SW 1271 (cell line): Measurements from ENCODE around the gene RTTN.
"Not testable (repeated sequence)": the region's sequence is repeated elsewhere in the genome, so short reads cannot be mapped to it uniquely, and the experiment has no call there.

Experiments
- DNase-seq, 2 experiments: peaks; one replicate each; lab custom pipeline; 2025; lab: John Stamatoyannopoulos, UW

Gene RTTN

GRCh38 chr18:70205421-70206397, at the start of gene RTTN:
Gene RTTN (minus strand): TSS chr18:70205687. CDS start chr18:70205658, 29 bp downstream.
- peak; percentile 53 to 86 for DNase-seq

- no peak for DNase-seq
Observed at GRCh38 chr18:70250781-70251180, 45.3 kb upstream of the RTTN start.

- DNase-seq, result not testable (repeated sequence)
Observed at GRCh38 chr18:70249861-70250260, 44.4 kb upstream of the RTTN start.

- no peak for DNase-seq
Observed at GRCh38 chr18:70249118-70249517, 43.6 kb upstream of the RTTN start.

GRCh38 chr18:70246061-70246466, 40.6 kb upstream of the RTTN start:
- no peak for DNase-seq

- no peak for DNase-seq
Observed at GRCh38 chr18:70243131-70243929, 37.8 kb upstream of the RTTN start.

- DNase-seq, result not testable (repeated sequence)
Observed at GRCh38 chr18:70236921-70237320, 31.4 kb upstream of the RTTN start.

GRCh38 chr18:70235478-70235877, 30.0 kb upstream of the RTTN start:
- no peak for DNase-seq

GRCh38 chr18:70234667-70235459, 29.4 kb upstream of the RTTN start:
- DNase-seq, result no peak

- DNase-seq, result no peak
Observed at GRCh38 chr18:70233974-70234373, 28.5 kb upstream of the RTTN start.

- no peak for DNase-seq
Observed at GRCh38 chr18:70232261-70232660, 26.8 kb upstream of the RTTN start.

- DNase-seq, result no peak
Observed at GRCh38 chr18:70229639-70230038, 24.2 kb upstream of the RTTN start.

- DNase-seq, result no peak
Observed at GRCh38 chr18:70228536-70228935, 23.0 kb upstream of the RTTN start.

- DNase-seq, result no peak
Observed at GRCh38 chr18:70227438-70227837, 22.0 kb upstream of the RTTN start.

GRCh38 chr18:70221915-70222278, 16.4 kb upstream of the RTTN start:
- no peak for DNase-seq

- no peak for DNase-seq
Observed at GRCh38 chr18:70221156-70221914, 15.8 kb upstream of the RTTN start.

- DNase-seq, result no peak
Observed at GRCh38 chr18:70220628-70221027, 15.1 kb upstream of the RTTN start.

- no peak for DNase-seq
Observed at GRCh38 chr18:70219688-70220087, 14.2 kb upstream of the RTTN start.

GRCh38 chr18:70216788-70217187, 11.3 kb upstream of the RTTN start:
- no peak for DNase-seq

GRCh38 chr18:70207181-70207580, 1.7 kb upstream of the RTTN start:
- no peak for DNase-seq

GRCh38 chr18:70200286-70200685, 5.2 kb downstream of the RTTN start:
- no peak for DNase-seq
